Measurements from ENCODE around the gene CFAP221. TPM values are rescaled to one million over a fixed set of nuclear protein-coding genes. Genes with fewer than 3 reads are reported as not detected.

Gene CFAP221
- total and polyA plus RNA-seq, 10 of the 15 experiments (the other 5 are each of a cell fraction or from before 2014, with no cell fraction given), result not detected

DNA sequence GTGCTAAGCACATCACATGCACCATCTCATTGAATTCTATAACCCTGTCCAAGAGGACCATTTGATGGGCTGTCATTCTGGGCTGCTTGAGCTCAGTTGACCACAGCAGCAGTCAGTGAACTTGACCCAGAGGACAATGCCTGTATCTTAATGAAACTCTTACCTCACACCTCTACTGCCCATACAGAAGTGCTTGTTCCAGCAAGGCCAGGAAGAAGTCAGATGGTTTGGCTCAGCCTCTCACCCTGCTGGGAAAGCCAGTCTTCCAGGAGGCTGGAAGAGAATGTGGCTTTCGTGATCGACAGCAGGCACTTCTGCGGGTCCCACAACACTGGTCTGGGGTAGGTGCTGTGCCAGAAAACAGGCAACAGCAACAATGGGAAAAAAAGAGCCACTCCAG lies 47.3 kb downstream of the CFAP221 start:
- no peak for DNase-seq (ENCODE audit: low read depth, low spot score)
- FAIRE-seq, result no peak
- RAD21 ChIA-PET (ENCODE audit: unreplicated experiment), result no interaction called here
- Histone ChIP-seq H3K79me2 (ENCODE audit: control insufficient read depth, insufficient read depth, low read length) (no peaks in the 10 kb centered on the region), H3K27me3 (replicated peaks in 1 of 2; ENCODE audit: control insufficient read depth in 2 of 2, insufficient read depth in 2 of 2, low read length in 1 of 2) (peaks cover 0 to 5% of the 10 kb centered on the region in 2 experiments; a peak in 3 of 4 replicates), H3K9ac (ENCODE audit: control insufficient read depth, insufficient read depth, low read length) (no peak overlapping the region), H3K9me3 (replicated peaks; ENCODE audit: control insufficient read depth, insufficient read depth, low read length) (no peaks in the 10 kb centered on the region), H3K27ac (ENCODE audit: control insufficient read depth, insufficient read depth) (no peak overlapping the region), H3K4me2 (ENCODE audit: control insufficient read depth, insufficient read depth) (no peak overlapping the region), H3K4me3 (no peak overlapping the region), H3K4me1 (ENCODE audit: control insufficient read depth, insufficient read depth, low read length) (no peaks in the 10 kb centered on the region), H2AFZ (ENCODE audit: control insufficient read depth, low read depth, low read length) (no peak overlapping the region), H4K20me1 (ENCODE audit: control insufficient read depth, insufficient read depth) (no peaks in the 10 kb centered on the region), H3K36me3 (ENCODE audit: control insufficient read depth in 2 of 2, insufficient read depth in 2 of 2, low read length in 1 of 2) (no peaks in the 10 kb centered on the region)
- TF ChIP-seq, protein P1, sequence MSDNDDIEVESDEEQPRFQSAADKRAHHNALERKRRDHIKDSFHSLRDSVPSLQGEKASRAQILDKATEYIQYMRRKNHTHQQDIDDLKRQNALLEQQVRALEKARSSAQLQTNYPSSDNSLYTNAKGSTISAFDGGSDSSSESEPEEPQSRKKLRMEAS (IDR thresholded peaks at IDR 0.05; ENCODE audit: low read depth, low read length), result no peak
- no peak for TF ChIP-seq HDAC6 (IDR thresholded peaks at IDR 0.05; ENCODE audit: unreplicated experiment)
- TF ChIP-seq POU2F2 (IDR thresholded peaks at IDR 0.05; ENCODE audit: borderline replicate concordance, low read depth, low read length), result no peak
- no peak for TF ChIP-seq SMAD1 (IDR thresholded peaks at IDR 0.05; ENCODE audit: low read depth, partially characterized antibody)
- no peak for TF ChIP-seq NR2F1 (conservative IDR thresholded peaks at IDR 0.05)
- no peak for TF ChIP-seq ZBED1 (IDR thresholded peaks at IDR 0.05; ENCODE audit: borderline replicate concordance)
- TF ChIP-seq SIX5 (IDR thresholded peaks at IDR 0.05; ENCODE audit: low read depth, low read length, severe bottlenecking), result no peak
- no peak for TF ChIP-seq ZNF274 (IDR thresholded peaks at IDR 0.05; ENCODE audit: insufficient read depth, insufficient read length)
- TF ChIP-seq MEF2A (IDR thresholded peaks at IDR 0.05; ENCODE audit: insufficient read depth, low read depth, low read length), result no peak
- no peak for TF ChIP-seq GABPA (IDR thresholded peaks at IDR 0.05; ENCODE audit: low read depth)
- TF ChIP-seq RCOR1 (conservative IDR thresholded peaks at IDR 0.05; ENCODE audit: low read depth, low read length), result no peak
- TF ChIP-seq, protein P2, sequence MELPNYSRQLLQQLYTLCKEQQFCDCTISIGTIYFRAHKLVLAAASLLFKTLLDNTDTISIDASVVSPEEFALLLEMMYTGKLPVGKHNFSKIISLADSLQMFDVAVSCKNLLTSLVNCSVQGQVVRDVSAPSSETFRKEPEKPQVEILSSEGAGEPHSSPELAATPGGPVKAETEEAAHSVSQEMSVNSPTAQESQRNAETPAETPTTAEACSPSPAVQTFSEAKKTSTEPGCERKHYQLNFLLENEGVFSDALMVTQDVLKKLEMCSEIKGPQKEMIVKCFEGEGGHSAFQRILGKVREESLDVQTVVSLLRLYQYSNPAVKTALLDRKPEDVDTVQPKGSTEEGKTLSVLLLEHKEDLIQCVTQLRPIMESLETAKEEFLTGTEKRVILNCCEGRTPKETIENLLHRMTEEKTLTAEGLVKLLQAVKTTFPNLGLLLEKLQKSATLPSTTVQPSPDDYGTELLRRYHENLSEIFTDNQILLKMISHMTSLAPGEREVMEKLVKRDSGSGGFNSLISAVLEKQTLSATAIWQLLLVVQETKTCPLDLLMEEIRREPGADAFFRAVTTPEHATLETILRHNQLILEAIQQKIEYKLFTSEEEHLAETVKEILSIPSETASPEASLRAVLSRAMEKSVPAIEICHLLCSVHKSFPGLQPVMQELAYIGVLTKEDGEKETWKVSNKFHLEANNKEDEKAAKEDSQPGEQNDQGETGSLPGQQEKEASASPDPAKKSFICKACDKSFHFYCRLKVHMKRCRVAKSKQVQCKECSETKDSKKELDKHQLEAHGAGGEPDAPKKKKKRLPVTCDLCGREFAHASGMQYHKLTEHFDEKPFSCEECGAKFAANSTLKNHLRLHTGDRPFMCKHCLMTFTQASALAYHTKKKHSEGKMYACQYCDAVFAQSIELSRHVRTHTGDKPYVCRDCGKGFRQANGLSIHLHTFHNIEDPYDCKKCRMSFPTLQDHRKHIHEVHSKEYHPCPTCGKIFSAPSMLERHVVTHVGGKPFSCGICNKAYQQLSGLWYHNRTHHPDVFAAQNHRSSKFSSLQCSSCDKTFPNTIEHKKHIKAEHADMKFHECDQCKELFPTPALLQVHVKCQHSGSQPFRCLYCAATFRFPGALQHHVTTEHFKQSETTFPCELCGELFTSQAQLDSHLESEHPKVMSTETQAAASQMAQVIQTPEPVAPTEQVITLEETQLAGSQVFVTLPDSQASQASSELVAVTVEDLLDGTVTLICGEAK (IDR thresholded peaks at IDR 0.05; ENCODE audit: borderline replicate concordance), result no peak
- TF ChIP-seq FOXK2 (IDR thresholded peaks at IDR 0.05), result no peak
- TF ChIP-seq RAD21 (IDR thresholded peaks at IDR 0.05; ENCODE audit: insufficient read depth, low read depth, low read length), result no peak
- no TSS peak for BruUV-seq (replicated peaks)
- 19% methylated on average over 3 of the region's 3 CpGs for WGBS (ENCODE audit: insufficient coverage, insufficient replicate concordance, low lambda C conversion rate, missing lambda C conversion rate)
- SMC1A ChIA-PET (ENCODE audit: uncharacterized antibody, unreplicated experiment), result no interaction called here
- in situ Hi-C loops (cut with MboI), result no loop called here
- intact Hi-C loops (cut with micrococcal nuclease; ENCODE audit: unreplicated experiment), result no loop called here
- POLR2A ChIA-PET, result no interaction called here
- no peak for ATAC-seq
- CTCF ChIA-PET, result no interaction called here
